Suprapubic skin (tissue), 4 donors: Measurements from ENCODE around the gene L1CAM. TPM values are rescaled to one million over a fixed set of nuclear protein-coding genes. Genes with fewer than 3 reads are reported as not detected.

Experiments used
- DNase-seq, 2 donors: peaks; one replicate each; pipeline ENCODE4 v3.0.0-alpha.2; 2019; ENCODE audit warnings: low spot score in 2 of 2
- H3K27ac ChIP-seq: fragments of 200-600 bp; sonication (generic); one replicate; pipeline ENCODE4 v1.5.1; 2019
- H3K27me3 ChIP-seq: fragments of 200-600 bp; sonication (generic); one replicate; pipeline ENCODE4 v1.5.1; 2019
- H3K36me3 ChIP-seq: fragments of 200-600 bp; sonication (generic); one replicate; pipeline ENCODE4 v1.5.1; 2019
- H3K4me1 ChIP-seq: fragments of 200-600 bp; sonication (generic); one replicate; pipeline ENCODE4 v1.5.1; 2019
- H3K4me3 ChIP-seq: fragments of 200-600 bp; sonication (generic); one replicate; pipeline ENCODE4 v1.5.1; 2019; ENCODE audit warnings: mild to moderate bottlenecking
- H3K9me3 ChIP-seq: fragments of 200-600 bp; sonication (generic); one replicate; pipeline ENCODE4 v1.5.1; 2019
- CTCF ChIP-seq, 2 donors: fragments of 200-600 bp in 1 of 2; fragments of 450-650 bp in 1 of 2; sonication (generic) in 1 of 2; IDR thresholded peaks; one replicate each; pipeline ENCODE4 v1.5.1; 2016 to 2019; ENCODE audit warnings: antibody characterized with exemption in 2 of 2, mild to moderate bottlenecking in 1 of 2, moderate library complexity in 1 of 2
- EP300 ChIP-seq: sonication (generic); formaldehyde crosslinking; IDR thresholded peaks from one replicate; pipeline ENCODE4 v1.6.1; 2017; ENCODE audit warnings: antibody characterized with exemption
- POLR2A ChIP-seq, 2 donors: fragments of 450-650 bp; IDR thresholded peaks; one replicate each; pipeline ENCODE4 v1.6.1; 2017; ENCODE audit warnings: antibody characterized with exemption in 2 of 2, mild to moderate bottlenecking in 2 of 2, moderate library complexity in 2 of 2
- POLR2AphosphoS5 ChIP-seq, 3 donors: sonication (generic); formaldehyde crosslinking; IDR thresholded peaks; one replicate each; pipeline ENCODE4 v1.6.1; 2017; ENCODE audit warnings: antibody characterized with exemption in 3 of 3
- WGBS: methylation state at CpG from one replicate; pipeline ENCODE4 v1.1.5; 2018; 5-methylcytosine and 5-hydroxymethylcytosine counted together
- total RNA-seq, 4 donors: library from RNA; depleted of rRNA; stranded (reverse); fragments of >200 nt; gene quantifications; one replicate each; pipeline ENCODE4 v1.1.0, GENCODE V29; 2016

L1CAM gene
- total RNA-seq, 4 donors from 2014 or later, result 4.1 to 10.4 (median 8.5) TPM

- Histone ChIP-seq H3K4me1 (peaks cover 18% of the 10 kb centered on the region), H3K27me3 (peaks cover 15% of the 10 kb centered on the region), H3K9me3 (no peaks in the 10 kb centered on the region), H3K27ac (no peak overlapping the region), H3K4me3 (peak overlapping the region; percentile 48), H3K36me3 (no peaks in the 10 kb centered on the region)
- DNase-seq, result no peak
- WGBS, result 29% methylated on average over 25 of the region's 50 CpGs
- TF ChIP-seq EP300 (no peak), CTCF (IDR thresholded peaks at IDR 0.05) (no peak)
Observed at GRCh38 chrX:153828723-153829548, 57.0 kb downstream of the L1CAM start.

- DNase-seq, result no peak
- H3K4me3 ChIP-seq, result peak overlapping the region; percentile 48
- 39% methylated on average over 5 of the region's 17 CpGs for WGBS
- no peaks in the 10 kb centered on the region for H3K9me3 ChIP-seq
- H3K4me1 ChIP-seq, result peaks cover 18% of the 10 kb centered on the region
- H3K27me3 ChIP-seq, result peaks cover 15% of the 10 kb centered on the region
- no peaks in the 10 kb centered on the region for H3K36me3 ChIP-seq
- TF ChIP-seq CTCF (IDR thresholded peaks at IDR 0.05) (no peak), POLR2A (IDR thresholded peaks at IDR 0.05) (no peak), POLR2AphosphoS5 (IDR thresholded peaks at IDR 0.05) (no peak), EP300 (no peak)
- H3K27ac ChIP-seq, result no peak overlapping the region
Observed at GRCh38 chrX:153828308-153828707, 57.7 kb downstream of the L1CAM start.

DNA sequence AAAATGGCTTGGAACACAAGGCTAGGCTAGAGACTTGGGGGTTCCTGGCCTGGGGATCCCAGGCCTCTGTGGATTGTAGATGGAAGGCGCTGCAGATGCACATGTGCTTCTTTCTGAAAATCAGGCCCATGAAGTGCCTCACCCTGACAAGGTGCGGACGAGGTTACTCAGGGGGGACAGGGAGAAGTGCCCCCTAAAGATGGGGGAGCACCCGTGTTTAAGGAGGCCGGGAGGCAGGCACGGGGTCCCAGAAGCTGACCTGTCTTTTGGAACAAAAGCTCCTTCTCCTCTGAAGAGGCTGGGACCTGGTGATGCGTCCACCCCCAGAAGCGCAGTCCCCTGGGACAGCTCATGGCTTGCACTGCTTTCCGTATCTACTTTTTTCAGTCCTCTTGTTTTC, 58.1 kb downstream of the L1CAM start:
- DNase-seq, result no peak
- Histone ChIP-seq H3K27ac (no peak overlapping the region), H3K36me3 (no peaks in the 10 kb centered on the region), H3K27me3 (peaks cover 15% of the 10 kb centered on the region), H3K4me1 (peaks cover 18% of the 10 kb centered on the region), H3K9me3 (no peaks in the 10 kb centered on the region), H3K4me3 (no peak overlapping the region)
- WGBS, result 74% methylated on average over 9 of the region's 9 CpGs
- TF ChIP-seq EP300, result no peak
- no peak for TF ChIP-seq POLR2AphosphoS5 (IDR thresholded peaks at IDR 0.05)

GRCh38 chrX:153827016-153827415, 59.0 kb downstream of the L1CAM start:
- no peak overlapping the region for H3K27ac ChIP-seq
- H3K4me1 ChIP-seq, result peaks cover 18% of the 10 kb centered on the region
- H3K36me3 ChIP-seq, result no peaks in the 10 kb centered on the region
- DNase-seq, result no peak
- no peak overlapping the region for H3K4me3 ChIP-seq
- H3K9me3 ChIP-seq, result no peaks in the 10 kb centered on the region
- H3K27me3 ChIP-seq, result peaks cover 15% of the 10 kb centered on the region
- 71% methylated on average over 3 of the region's 3 CpGs for WGBS
- TF ChIP-seq CTCF (IDR thresholded peaks at IDR 0.05) (no peak), POLR2A (IDR thresholded peaks at IDR 0.05) (no peak), POLR2AphosphoS5 (IDR thresholded peaks at IDR 0.05) (no peak), EP300 (no peak)

- 93% methylated on average over 5 of the region's 8 CpGs for WGBS
- Histone ChIP-seq H3K27ac (no peak overlapping the region), H3K4me3 (no peak overlapping the region), H3K36me3 (no peaks in the 10 kb centered on the region), H3K4me1 (peaks cover 16% of the 10 kb centered on the region), H3K9me3 (no peaks in the 10 kb centered on the region), H3K27me3 (peaks cover 7% of the 10 kb centered on the region)
- DNase-seq, result no peak
- no peak for TF ChIP-seq EP300
- no peak for TF ChIP-seq POLR2A (IDR thresholded peaks at IDR 0.05)
- no peak for TF ChIP-seq CTCF (IDR thresholded peaks at IDR 0.05)
- TF ChIP-seq POLR2AphosphoS5 (IDR thresholded peaks at IDR 0.05), result no peak
Observed at GRCh38 chrX:153825042-153825441, 60.9 kb downstream of the L1CAM start.
